ENCODE results near the gene PLA2G4B.
"Not testable (repeated sequence)": the region's sequence is repeated elsewhere in the genome, so short reads cannot be mapped to it uniquely, and the experiment has no call there.

PLA2G4B gene

GRCh38 chr15:41831291-41831690, 7.4 kb upstream of the PLA2G4B start:
- H3K9me3 ChIP-seq (ENCODE audit: control insufficient read depth, insufficient read depth, low read length); H3K9ac ChIP-seq (ENCODE audit: low read depth, low read length); H3K4me1 ChIP-seq (ENCODE audit: control insufficient read depth, insufficient read depth, low read length): not testable (repeated sequence)

GRCh38 chr15:41832208-41832607, 6.4 kb upstream of the PLA2G4B start:
- H3K36me3 ChIP-seq (ENCODE audit: control insufficient read depth, insufficient read depth, low read length), result peaks cover 6% of the 10 kb centered on the region
- H3K9ac ChIP-seq (ENCODE audit: low read depth, low read length), result no peak overlapping the region
- H3K4me1 ChIP-seq (ENCODE audit: control insufficient read depth, insufficient read depth, low read length), result no peaks in the 10 kb centered on the region
- H3K27me3 ChIP-seq (ENCODE audit: control insufficient read depth, insufficient read depth, low read length), result no peaks in the 10 kb centered on the region
- H3K4me3 ChIP-seq (ENCODE audit: low read depth, low read length), result no peak overlapping the region
- H3K9me3 ChIP-seq (ENCODE audit: control insufficient read depth, insufficient read depth, low read length), result no peaks in the 10 kb centered on the region

More at GRCh38 chr15:41831291-41831690, 7.4 kb upstream of the PLA2G4B start:
- not testable (repeated sequence) for H3K4me3 ChIP-seq (ENCODE audit: low read depth, low read length); H3K27me3 ChIP-seq (ENCODE audit: control insufficient read depth, insufficient read depth, low read length); H3K36me3 ChIP-seq (ENCODE audit: control insufficient read depth, insufficient read depth, low read length)

GRCh38 chr15:41832875-41833274, 5.8 kb upstream of the PLA2G4B start:
- Histone ChIP-seq H3K27me3 (ENCODE audit: control insufficient read depth, insufficient read depth, low read length) (no peaks in the 10 kb centered on the region), H3K36me3 (ENCODE audit: control insufficient read depth, insufficient read depth, low read length) (peaks cover 10% of the 10 kb centered on the region), H3K9ac (ENCODE audit: low read depth, low read length) (no peak overlapping the region), H3K4me3 (ENCODE audit: low read depth, low read length) (no peak overlapping the region), H3K4me1 (ENCODE audit: control insufficient read depth, insufficient read depth, low read length) (no peaks in the 10 kb centered on the region), H3K9me3 (ENCODE audit: control insufficient read depth, insufficient read depth, low read length) (no peaks in the 10 kb centered on the region)

- Histone ChIP-seq H3K36me3 (ENCODE audit: control insufficient read depth, insufficient read depth, low read length) (peaks cover 12% of the 10 kb centered on the region), H3K27me3 (ENCODE audit: control insufficient read depth, insufficient read depth, low read length) (no peaks in the 10 kb centered on the region), H3K9me3 (ENCODE audit: control insufficient read depth, insufficient read depth, low read length) (no peaks in the 10 kb centered on the region), H3K4me1 (ENCODE audit: control insufficient read depth, insufficient read depth, low read length) (no peaks in the 10 kb centered on the region), H3K9ac (ENCODE audit: low read depth, low read length) (no peak overlapping the region), H3K4me3 (ENCODE audit: low read depth, low read length) (no peak overlapping the region)
Observed at GRCh38 chr15:41834096-41834495, 4.6 kb upstream of the PLA2G4B start.

- H3K36me3 ChIP-seq (ENCODE audit: control insufficient read depth, insufficient read depth, low read length), result peaks cover 16% of the 10 kb centered on the region
- H3K27me3 ChIP-seq (ENCODE audit: control insufficient read depth, insufficient read depth, low read length), result no peaks in the 10 kb centered on the region
- H3K9ac ChIP-seq (ENCODE audit: low read depth, low read length), result no peak overlapping the region
- H3K9me3 ChIP-seq (ENCODE audit: control insufficient read depth, insufficient read depth, low read length), result no peaks in the 10 kb centered on the region
- no peaks in the 10 kb centered on the region for H3K4me1 ChIP-seq (ENCODE audit: control insufficient read depth, insufficient read depth, low read length)
- no peak overlapping the region for H3K4me3 ChIP-seq (ENCODE audit: low read depth, low read length)
Observed at GRCh38 chr15:41836073-41836472, 2.6 kb upstream of the PLA2G4B start.

GRCh38 chr15:41836713-41837454, 1.8 kb upstream of the PLA2G4B start:
- no peaks in the 10 kb centered on the region for H3K27me3 ChIP-seq (ENCODE audit: control insufficient read depth, insufficient read depth, low read length)
- no peaks in the 10 kb centered on the region for H3K4me1 ChIP-seq (ENCODE audit: control insufficient read depth, insufficient read depth, low read length)
- no peak overlapping the region for H3K4me3 ChIP-seq (ENCODE audit: low read depth, low read length)
- peaks cover 12% of the 10 kb centered on the region for H3K36me3 ChIP-seq (ENCODE audit: control insufficient read depth, insufficient read depth, low read length)
- H3K9ac ChIP-seq (ENCODE audit: low read depth, low read length), result no peak overlapping the region
- no peaks in the 10 kb centered on the region for H3K9me3 ChIP-seq (ENCODE audit: control insufficient read depth, insufficient read depth, low read length)

GRCh38 chr15:41839781-41840491, 1.3 kb downstream of the PLA2G4B start:
- no peak overlapping the region for H3K9ac ChIP-seq (ENCODE audit: low read depth, low read length)
- no peak overlapping the region for H3K4me3 ChIP-seq (ENCODE audit: low read depth, low read length)
- no peaks in the 10 kb centered on the region for H3K4me1 ChIP-seq (ENCODE audit: control insufficient read depth, insufficient read depth, low read length)
- H3K36me3 ChIP-seq (ENCODE audit: control insufficient read depth, insufficient read depth, low read length), result peaks cover 15% of the 10 kb centered on the region
- H3K9me3 ChIP-seq (ENCODE audit: control insufficient read depth, insufficient read depth, low read length), result no peaks in the 10 kb centered on the region
- H3K27me3 ChIP-seq (ENCODE audit: control insufficient read depth, insufficient read depth, low read length), result no peaks in the 10 kb centered on the region

GRCh38 chr15:41840673-41841072, 2.0 kb downstream of the PLA2G4B start:
- Histone ChIP-seq H3K9me3 (ENCODE audit: control insufficient read depth, insufficient read depth, low read length) (no peaks in the 10 kb centered on the region), H3K9ac (ENCODE audit: low read depth, low read length) (no peak overlapping the region), H3K27me3 (ENCODE audit: control insufficient read depth, insufficient read depth, low read length) (no peaks in the 10 kb centered on the region), H3K4me3 (ENCODE audit: low read depth, low read length) (no peak overlapping the region), H3K4me1 (ENCODE audit: control insufficient read depth, insufficient read depth, low read length) (no peaks in the 10 kb centered on the region), H3K36me3 (ENCODE audit: control insufficient read depth, insufficient read depth, low read length) (peaks cover 15% of the 10 kb centered on the region)

- Histone ChIP-seq H3K4me3 (ENCODE audit: low read depth, low read length) (no peak overlapping the region), H3K27me3 (ENCODE audit: control insufficient read depth, insufficient read depth, low read length) (no peaks in the 10 kb centered on the region), H3K4me1 (ENCODE audit: control insufficient read depth, insufficient read depth, low read length) (no peaks in the 10 kb centered on the region), H3K9me3 (ENCODE audit: control insufficient read depth, insufficient read depth, low read length) (no peaks in the 10 kb centered on the region), H3K36me3 (ENCODE audit: control insufficient read depth, insufficient read depth, low read length) (peaks cover 15% of the 10 kb centered on the region), H3K9ac (ENCODE audit: low read depth, low read length) (no peak overlapping the region)
Observed at GRCh38 chr15:41841131-41841530, 2.5 kb downstream of the PLA2G4B start.

- Histone ChIP-seq H3K4me1 (ENCODE audit: control insufficient read depth, insufficient read depth, low read length) (no peaks in the 10 kb centered on the region), H3K27me3 (ENCODE audit: control insufficient read depth, insufficient read depth, low read length) (no peaks in the 10 kb centered on the region), H3K4me3 (ENCODE audit: low read depth, low read length) (no peak overlapping the region), H3K9ac (ENCODE audit: low read depth, low read length) (no peak overlapping the region), H3K9me3 (ENCODE audit: control insufficient read depth, insufficient read depth, low read length) (no peaks in the 10 kb centered on the region), H3K36me3 (ENCODE audit: control insufficient read depth, insufficient read depth, low read length) (peaks cover 21% of the 10 kb centered on the region)
Observed at GRCh38 chr15:41842229-41842628, 3.6 kb downstream of the PLA2G4B start.

GRCh38 chr15:41843571-41843970, 4.9 kb downstream of the PLA2G4B start:
- Histone ChIP-seq H3K9ac (ENCODE audit: low read depth, low read length) (no peak overlapping the region), H3K36me3 (ENCODE audit: control insufficient read depth, insufficient read depth, low read length) (peaks cover 23% of the 10 kb centered on the region), H3K4me1 (ENCODE audit: control insufficient read depth, insufficient read depth, low read length) (no peaks in the 10 kb centered on the region)

GRCh38 chr15:41844814-41845213, 6.2 kb downstream of the PLA2G4B start:
- H3K36me3 ChIP-seq (ENCODE audit: control insufficient read depth, insufficient read depth, low read length), result peaks cover 27% of the 10 kb centered on the region
- H3K27me3 ChIP-seq (ENCODE audit: control insufficient read depth, insufficient read depth, low read length), result no peaks in the 10 kb centered on the region
- no peaks in the 10 kb centered on the region for H3K9me3 ChIP-seq (ENCODE audit: control insufficient read depth, insufficient read depth, low read length)
- no peak overlapping the region for H3K4me3 ChIP-seq (ENCODE audit: low read depth, low read length)
- H3K4me1 ChIP-seq (ENCODE audit: control insufficient read depth, insufficient read depth, low read length), result no peaks in the 10 kb centered on the region
- no peak overlapping the region for H3K9ac ChIP-seq (ENCODE audit: low read depth, low read length)

More at GRCh38 chr15:41843571-41843970, 4.9 kb downstream of the PLA2G4B start:
- H3K4me3 ChIP-seq (ENCODE audit: low read depth, low read length), result no peak overlapping the region
- H3K27me3 ChIP-seq (ENCODE audit: control insufficient read depth, insufficient read depth, low read length), result no peaks in the 10 kb centered on the region
- H3K9me3 ChIP-seq (ENCODE audit: control insufficient read depth, insufficient read depth, low read length), result no peaks in the 10 kb centered on the region

Data from iPS-15b (cell line).